GM12878 (cell line): ENCODE measurements around the gene ADGRA3. TPM values are rescaled to one million over a fixed set of nuclear protein-coding genes. Genes with fewer than 3 reads are reported as not detected.

ENCODE experiments used
- BRCA1 ChIP-seq: IDR thresholded peaks from 2 replicates; pipeline ENCODE4 v1.6.1; 2011; ENCODE audit warnings: low read depth, low read length, improper control_type of control experiment
- JUND ChIP-seq: IDR thresholded peaks from 2 replicates; pipeline ENCODE4 v1.6.1; 2012; ENCODE audit warnings: low read depth, mild to moderate bottlenecking, low read length, improper control_type of control experiment, moderate library complexity
- TBL1XR1 ChIP-seq: IDR thresholded peaks from 2 replicates; pipeline ENCODE4 v1.6.1; 2012; ENCODE audit warnings: low read depth, low read length, improper control_type of control experiment
- polyA plus RNA-seq, 11 experiments: library from polyadenylated mRNA; depleted of rRNA in 4 of 11; unstranded in 6 of 11; stranded (reverse) in 5 of 11; fragments of >200 nt; fragmentation: Nextera tagmentation in 4 of 11; fragmentation: Illumina TruSeq in 1 of 11; extraction: Ambion mirVana in 4 of 11; extraction: Trizol in 1 of 11; gene quantifications; 1 replicate in 1 of 11; 2 replicates in 10 of 11; pipeline versions ENCODE4 v1.2.1 to v1.2.3, GENCODE V29; 2011 to 2016; ENCODE audit warnings: inconsistent platforms in 2 of 11, missing spikeins in 2 of 11, low read depth in 1 of 11
- total RNA-seq, 4 experiments: library from RNA; depleted of rRNA in 3 of 4; stranded (reverse); fragments of >200 nt in 3 of 4; fragmentation: Illumina TruSeq in 1 of 4; extraction: Trizol in 1 of 4; gene quantifications; 2 replicates each; pipeline versions ENCODE4 v1.2.1 to v1.2.3, GENCODE V29; 2013 to 2021
- TF ChIP-seq, protein P1 (sequence below): fragments of 450-650 bp; IDR thresholded peaks from 2 replicates; pipeline ENCODE4 v1.6.1; 2017; ENCODE audit warnings: mild to moderate bottlenecking, moderate library complexity
- TF ChIP-seq, protein P2 (sequence below): fragments of 450-650 bp; formaldehyde crosslinking; IDR thresholded peaks from 2 replicates; pipeline ENCODE4 v1.5.0; 2022; ENCODE audit warnings: mild to moderate bottlenecking, missing genetic modification characterization

Gene ADGRA3
- total and polyA plus RNA-seq, 10 of the 15 experiments (the other 5 are each of a cell fraction or from before 2014, with no cell fraction given) = 0.24 to 66.2 (median 2.5) TPM

- TF ChIP-seq, protein P1, sequence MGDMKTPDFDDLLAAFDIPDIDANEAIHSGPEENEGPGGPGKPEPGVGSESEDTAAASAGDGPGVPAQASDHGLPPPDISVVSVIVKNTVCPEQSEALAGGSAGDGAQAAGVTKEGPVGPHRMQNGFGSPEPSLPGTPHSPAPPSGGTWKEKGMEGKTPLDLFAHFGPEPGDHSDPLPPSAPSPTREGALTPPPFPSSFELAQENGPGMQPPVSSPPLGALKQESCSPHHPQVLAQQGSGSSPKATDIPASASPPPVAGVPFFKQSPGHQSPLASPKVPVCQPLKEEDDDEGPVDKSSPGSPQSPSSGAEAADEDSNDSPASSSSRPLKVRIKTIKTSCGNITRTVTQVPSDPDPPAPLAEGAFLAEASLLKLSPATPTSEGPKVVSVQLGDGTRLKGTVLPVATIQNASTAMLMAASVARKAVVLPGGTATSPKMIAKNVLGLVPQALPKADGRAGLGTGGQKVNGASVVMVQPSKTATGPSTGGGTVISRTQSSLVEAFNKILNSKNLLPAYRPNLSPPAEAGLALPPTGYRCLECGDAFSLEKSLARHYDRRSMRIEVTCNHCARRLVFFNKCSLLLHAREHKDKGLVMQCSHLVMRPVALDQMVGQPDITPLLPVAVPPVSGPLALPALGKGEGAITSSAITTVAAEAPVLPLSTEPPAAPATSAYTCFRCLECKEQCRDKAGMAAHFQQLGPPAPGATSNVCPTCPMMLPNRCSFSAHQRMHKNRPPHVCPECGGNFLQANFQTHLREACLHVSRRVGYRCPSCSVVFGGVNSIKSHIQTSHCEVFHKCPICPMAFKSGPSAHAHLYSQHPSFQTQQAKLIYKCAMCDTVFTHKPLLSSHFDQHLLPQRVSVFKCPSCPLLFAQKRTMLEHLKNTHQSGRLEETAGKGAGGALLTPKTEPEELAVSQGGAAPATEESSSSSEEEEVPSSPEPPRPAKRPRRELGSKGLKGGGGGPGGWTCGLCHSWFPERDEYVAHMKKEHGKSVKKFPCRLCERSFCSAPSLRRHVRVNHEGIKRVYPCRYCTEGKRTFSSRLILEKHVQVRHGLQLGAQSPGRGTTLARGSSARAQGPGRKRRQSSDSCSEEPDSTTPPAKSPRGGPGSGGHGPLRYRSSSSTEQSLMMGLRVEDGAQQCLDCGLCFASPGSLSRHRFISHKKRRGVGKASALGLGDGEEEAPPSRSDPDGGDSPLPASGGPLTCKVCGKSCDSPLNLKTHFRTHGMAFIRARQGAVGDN = no peak
- no peak for TF ChIP-seq BRCA1
- TF ChIP-seq TBL1XR1 = no peak
- TF ChIP-seq, protein P2, sequence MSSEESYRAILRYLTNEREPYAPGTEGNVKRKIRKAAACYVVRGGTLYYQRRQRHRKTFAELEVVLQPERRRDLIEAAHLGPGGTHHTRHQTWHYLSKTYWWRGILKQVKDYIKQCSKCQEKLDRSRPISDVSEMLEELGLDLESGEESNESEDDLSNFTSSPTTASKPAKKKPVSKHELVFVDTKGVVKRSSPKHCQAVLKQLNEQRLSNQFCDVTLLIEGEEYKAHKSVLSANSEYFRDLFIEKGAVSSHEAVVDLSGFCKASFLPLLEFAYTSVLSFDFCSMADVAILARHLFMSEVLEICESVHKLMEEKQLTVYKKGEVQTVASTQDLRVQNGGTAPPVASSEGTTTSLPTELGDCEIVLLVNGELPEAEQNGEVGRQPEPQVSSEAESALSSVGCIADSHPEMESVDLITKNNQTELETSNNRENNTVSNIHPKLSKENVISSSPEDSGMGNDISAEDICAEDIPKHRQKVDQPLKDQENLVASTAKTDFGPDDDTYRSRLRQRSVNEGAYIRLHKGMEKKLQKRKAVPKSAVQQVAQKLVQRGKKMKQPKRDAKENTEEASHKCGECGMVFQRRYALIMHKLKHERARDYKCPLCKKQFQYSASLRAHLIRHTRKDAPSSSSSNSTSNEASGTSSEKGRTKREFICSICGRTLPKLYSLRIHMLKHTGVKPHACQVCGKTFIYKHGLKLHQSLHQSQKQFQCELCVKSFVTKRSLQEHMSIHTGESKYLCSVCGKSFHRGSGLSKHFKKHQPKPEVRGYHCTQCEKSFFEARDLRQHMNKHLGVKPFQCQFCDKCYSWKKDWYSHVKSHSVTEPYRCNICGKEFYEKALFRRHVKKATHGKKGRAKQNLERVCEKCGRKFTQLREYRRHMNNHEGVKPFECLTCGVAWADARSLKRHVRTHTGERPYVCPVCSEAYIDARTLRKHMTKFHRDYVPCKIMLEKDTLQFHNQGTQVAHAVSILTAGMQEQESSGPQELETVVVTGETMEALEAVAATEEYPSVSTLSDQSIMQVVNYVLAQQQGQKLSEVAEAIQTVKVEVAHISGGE (CRISPR knock-in tag) = no peak
- TF ChIP-seq JUND = no peak
These were observed 95.6 kb downstream of the ADGRA3 start (continued) for GRCh38 chr4:22420291-22420690.
